GM12872 (cell line): Measurements from ENCODE around the gene BAHCC1.

Experiments used
- CTCF ChIP-seq: IDR thresholded peaks from 3 replicates; pipeline ENCODE4 v1.5.1; 2011; ENCODE audit warnings: low read depth, mild to moderate bottlenecking, low read length, moderate library complexity; ENCODE audit not compliant: insufficient read depth

BAHCC1 gene

GRCh38 chr17:81515530-81516041 lies 120.3 kb downstream of the BAHCC1 start:
- TF ChIP-seq CTCF, result no peak
